ENCODE measurements around the gene AMER2.

- TF ChIP-seq CTCF (IDR thresholded peaks at IDR 0.05; ENCODE audit: low read depth, low read length) (no peak), EZH2phosphoT487 (IDR thresholded peaks at IDR 0.05; ENCODE audit: low read depth) (no peak)
Measured at GRCh38 chr13:25131881-25132420, 40.1 kb downstream of the AMER2 start.
